ENCODE measurements around the gene JPT2.

- TF ChIP-seq CTCF (conservative IDR thresholded peaks at IDR 0.05; ENCODE audit: low read depth in 2 of 2) (no peak), EZH2 (IDR thresholded peaks at IDR 0.05; ENCODE audit: low read depth, unreplicated experiment) (no peak), EZH2phosphoT487 (IDR thresholded peaks at IDR 0.05; ENCODE audit: unreplicated experiment) (no peak), POLR2AphosphoS5 (IDR thresholded peaks at IDR 0.05; ENCODE audit: low read depth) (no peak), ZNF114 (CRISPR knock-in tag; IDR thresholded peaks at IDR 0.05) (no peak), REST (IDR thresholded peaks at IDR 0.05; ENCODE audit: unreplicated experiment) (no peak), CREB1 (CRISPR knock-in tag; IDR thresholded peaks at IDR 0.05; ENCODE audit: low read depth) (no peak), ETS1 (IDR thresholded peaks at IDR 0.05) (no peak), JUNB (IDR thresholded peaks at IDR 0.05; ENCODE audit: unreplicated experiment) (no peak), STAT1 (IDR thresholded peaks at IDR 0.05; ENCODE audit: unreplicated experiment) (no peak), ZNF462 (CRISPR knock-in tag; IDR thresholded peaks at IDR 0.05) (no peak), ZNF331 (CRISPR knock-in tag; IDR thresholded peaks at IDR 0.05; ENCODE audit: low read depth) (no peak)
Observed at GRCh38 chr16:1667916-1668315, 10.2 kb upstream of the JPT2 start.
